IMR-90 (cell line): ENCODE measurements around the gene GPR183. TPM values are rescaled to one million over a fixed set of nuclear protein-coding genes. Genes with fewer than 3 reads are reported as not detected.

ENCODE experiments used
- ATAC-seq: fragments of 200-7000 bp; cut with Tn5 transposase; 2 replicates; pipeline ENCODE4 v1.9.1; 2020; ENCODE audit warnings: low read depth, mild to moderate bottlenecking, moderate library complexity
- BruUV-seq: library from RNA; stranded (reverse); fragments of 400-500 nt; replicated peaks from 2 replicates; lab custom pipeline; 2021; lab: Mats Ljungman, UMichigan
- CTCF ChIA-PET: fragments of 300-600 bp; formaldehyde crosslinking; extraction: SDS; loops from one replicate; lab custom pipeline; 2021; ENCODE audit warnings: antibody characterized with exemption; lab: Yijun Ruan, JAX
- POLR2A ChIA-PET: fragments of 300-600 bp; sonication (Branson Sonifier 250); formaldehyde crosslinking; loops from one replicate; lab custom pipeline; 2022; ENCODE audit warnings: antibody characterized with exemption; ENCODE audit not compliant: unreplicated experiment; lab: Charles Lee
- DNase-seq: peaks from one replicate; pipeline ENCODE4 v3.0.0; 2013
- H2AFZ ChIP-seq: replicated peaks from 2 replicates; pipeline ENCODE3; 2013; ENCODE audit warnings: low read length, mild to moderate bottlenecking; ENCODE audit not compliant: poor library complexity
- H2AK5ac ChIP-seq: 2 replicates; pipeline ENCODE4 v1.6.1; 2013; ENCODE audit warnings: low read depth, low read length, inconsistent platforms
- H2AK9ac ChIP-seq: replicated peaks from 2 replicates; pipeline ENCODE3; 2013; ENCODE audit warnings: mild to moderate bottlenecking, low read depth, low read length, moderate library complexity; ENCODE audit not compliant: poor library complexity
- H2BK120ac ChIP-seq: 2 replicates; pipeline ENCODE4 v1.6.1; 2013; ENCODE audit warnings: low read depth, low read length, inconsistent platforms
- H2BK15ac ChIP-seq: 3 replicates; pipeline ENCODE4 v1.6.1; 2013; ENCODE audit warnings: low read depth, low read length, inconsistent platforms
- H2BK20ac ChIP-seq: 2 replicates; pipeline ENCODE4 v1.6.1; 2013; ENCODE audit warnings: low read depth, mild to moderate bottlenecking, inconsistent platforms, low read length, moderate library complexity
- H2BK5ac ChIP-seq: 2 replicates; pipeline ENCODE4 v1.6.1; 2013; ENCODE audit warnings: mild to moderate bottlenecking, low read depth, low read length, inconsistent platforms; ENCODE audit not compliant: poor library complexity, severe bottlenecking
- H3K14ac ChIP-seq: replicated peaks from 2 replicates; pipeline ENCODE4 v1.6.1; 2013; ENCODE audit warnings: low read depth, low read length, inconsistent platforms
- H3K18ac ChIP-seq: 2 replicates; pipeline ENCODE4 v1.6.1; 2013; ENCODE audit warnings: low read depth, low read length, control low read depth
- H3K23ac ChIP-seq: 2 replicates; pipeline ENCODE4 v1.6.1; 2013; ENCODE audit warnings: low read depth, low read length, inconsistent platforms
- H3K27ac ChIP-seq: 2 replicates; pipeline ENCODE4 v1.5.1; 2013; ENCODE audit warnings: mild to moderate bottlenecking, control low read depth, low read length; ENCODE audit not compliant: insufficient read depth
- H3K27me3 ChIP-seq: 2 replicates; pipeline ENCODE4 v1.6.1; 2013; ENCODE audit warnings: low read length; ENCODE audit not compliant: control insufficient read depth, insufficient read depth
- H3K36me3 ChIP-seq: 2 replicates; pipeline ENCODE4 v1.6.1; 2013; ENCODE audit warnings: low read length, mixed read lengths; ENCODE audit not compliant: control insufficient read depth, insufficient read depth
- H3K4ac ChIP-seq: 2 replicates; pipeline ENCODE4 v1.6.1; 2013; ENCODE audit warnings: low read depth, low read length, inconsistent platforms
- H3K4me1 ChIP-seq: 2 replicates; pipeline ENCODE4 v1.6.1; 2013; ENCODE audit warnings: low read length, mixed read lengths; ENCODE audit not compliant: control insufficient read depth, insufficient read depth
- H3K4me2 ChIP-seq: 2 replicates; pipeline ENCODE4 v1.6.1; 2013; ENCODE audit warnings: low read depth, mild to moderate bottlenecking, control low read depth, low read length, moderate library complexity
- H3K4me3 ChIP-seq: 2 replicates; pipeline ENCODE4 v1.5.1; 2013; ENCODE audit warnings: low read depth, mild to moderate bottlenecking, control low read depth, low read length, moderate library complexity; ENCODE audit not compliant: insufficient read depth
- H3K56ac ChIP-seq: 2 replicates; pipeline ENCODE4 v1.6.1; 2013; ENCODE audit warnings: low read length, inconsistent platforms; ENCODE audit not compliant: insufficient read depth; ENCODE audit errors: extremely low read depth
- H3K79me1 ChIP-seq, 2 experiments: 2 replicates each; pipeline ENCODE4 v1.6.1; 2013; ENCODE audit warnings: low read length in 2 of 2, inconsistent platforms in 1 of 2, low read depth in 1 of 2
- H3K9ac ChIP-seq: 2 replicates; pipeline ENCODE4 v1.6.1; 2013; ENCODE audit warnings: low read depth, low read length, control low read depth
- H3K9me1 ChIP-seq: 2 replicates; pipeline ENCODE4 v1.6.1; 2013; ENCODE audit warnings: low read length, inconsistent platforms; ENCODE audit not compliant: insufficient read depth
- H3K9me3 ChIP-seq: 2 replicates; pipeline ENCODE4 v1.6.1; 2013; ENCODE audit warnings: low read length; ENCODE audit not compliant: control insufficient read depth, insufficient read depth
- H4K20me1 ChIP-seq: 2 replicates; pipeline ENCODE4 v1.6.1; 2013; ENCODE audit warnings: low read length, inconsistent platforms; ENCODE audit not compliant: insufficient read depth
- H4K5ac ChIP-seq: 2 replicates; pipeline ENCODE4 v1.6.1; 2013; ENCODE audit warnings: mild to moderate bottlenecking, low read depth, low read length, control low read depth
- H4K8ac ChIP-seq, 2 experiments: 2 replicates each; pipeline ENCODE4 v1.6.1; 2013; ENCODE audit warnings: low read depth in 2 of 2, low read length in 2 of 2, control low read depth in 1 of 2, inconsistent platforms in 1 of 2
- H4K91ac ChIP-seq: 2 replicates; pipeline ENCODE4 v1.6.1; 2013; ENCODE audit warnings: low read depth, low read length, inconsistent platforms; ENCODE audit not compliant: insufficient read depth
- CEBPB ChIP-seq: IDR thresholded peaks from 2 replicates; pipeline ENCODE4 v1.6.1; 2012; ENCODE audit warnings: low read depth, low read length, improper control_type of control experiment
- CHD1 ChIP-seq: IDR thresholded peaks from 2 replicates; pipeline ENCODE4 v1.6.1; 2012; ENCODE audit warnings: low read depth, low read length, improper control_type of control experiment
- CTCF ChIP-seq: conservative IDR thresholded peaks from 2 replicates; pipeline ENCODE4 v1.5.1; 2012; ENCODE audit warnings: mild to moderate bottlenecking, low read depth, low read length, improper control_type of control experiment
- ELK1 ChIP-seq: fragments of 150-350 bp; IDR thresholded peaks from 2 replicates; pipeline ENCODE4 v1.6.1; 2016; ENCODE audit warnings: low read depth, mild to moderate bottlenecking, low read length, moderate library complexity, borderline replicate concordance
- FOS ChIP-seq: fragments of 150-350 bp; IDR thresholded peaks from 2 replicates; pipeline ENCODE4 v1.6.1; 2016; ENCODE audit warnings: low read depth, low read length
- MAZ ChIP-seq: IDR thresholded peaks from 2 replicates; pipeline ENCODE4 v1.6.1; 2012; ENCODE audit warnings: low read depth, mild to moderate bottlenecking, low read length, improper control_type of control experiment, moderate library complexity, borderline replicate concordance
- MXI1 ChIP-seq: IDR thresholded peaks from 2 replicates; pipeline ENCODE4 v1.6.1; 2012; ENCODE audit warnings: low read depth, mild to moderate bottlenecking, low read length, moderate library complexity, borderline replicate concordance
- POLR2A ChIP-seq: IDR thresholded peaks from 2 replicates; pipeline ENCODE4 v1.6.1; 2012; ENCODE audit warnings: mild to moderate bottlenecking, low read depth, low read length
- RCOR1 ChIP-seq: IDR thresholded peaks from 2 replicates; pipeline ENCODE4 v1.6.1; 2012; ENCODE audit warnings: mild to moderate bottlenecking, low read length, improper control_type of control experiment; ENCODE audit not compliant: insufficient replicate concordance
- SMC3 ChIP-seq: fragments of 150-350 bp; IDR thresholded peaks from 2 replicates; pipeline ENCODE4 v1.6.1; 2016; ENCODE audit warnings: low read depth, mild to moderate bottlenecking, antibody characterized with exemption, low read length, moderate library complexity
- USF2 ChIP-seq: fragments of 150-350 bp; IDR thresholded peaks from 2 replicates; pipeline ENCODE4 v1.6.1; 2017; ENCODE audit warnings: mild to moderate bottlenecking, antibody characterized with exemption, low read length, low read depth
- WGBS, 2 experiments: methylation state at CpG; one replicate each; pipeline versions ENCODE4 v1.1.5 to v1.1.7; 2013; ENCODE audit warnings: missing lambda C conversion rate in 2 of 2; ENCODE audit not compliant: insufficient read length in 1 of 2; ENCODE audit errors: extremely low coverage in 2 of 2; 5-methylcytosine and 5-hydroxymethylcytosine counted together
- dilution Hi-C: fragments of 300-500 bp; cut with HindIII; formaldehyde crosslinking; loops from one replicate; pipeline ENCODE4 v1.14.3; 2018; ENCODE audit warnings: low sequenced_read_pairs; ENCODE audit not compliant: unreplicated experiment
- in situ Hi-C: fragments of 300-500 bp; cut with MboI; formaldehyde crosslinking; loops from 3 replicates; pipeline ENCODE4 v1.14.3; 2019; ENCODE audit warnings: low sequenced_read_pairs, inconsistent platforms, mixed read lengths
- intact Hi-C: fragments of 100-400 bp; cut with micrococcal nuclease; formaldehyde crosslinking; loops from 2 replicates; pipeline ENCODE4 v1.10.0; 2022
- polyA plus RNA-seq, 3 experiments: library from polyadenylated mRNA; depleted of rRNA; stranded (reverse); fragments of >200 nt; gene quantifications; 2 replicates each; pipeline ENCODE4 v1.2.3, GENCODE V29; 2012; ENCODE audit warnings: low replicate concordance in 1 of 3
- total RNA-seq: library from RNA; depleted of rRNA; stranded (reverse); fragments of >200 nt; gene quantifications from 2 replicates; pipeline ENCODE4 v1.2.3, GENCODE V29; 2012

Gene GPR183
- total and polyA plus RNA-seq, 2 of the 4 experiments (the other 2 are of a cell fraction) = 0.18 to 0.31 TPM

GRCh38 chr13:99285432-99286182, 21.6 kb downstream of the GPR183 start:
- H3K4ac ChIP-seq = no peak overlapping the region
- no peak overlapping the region for H3K23ac ChIP-seq
- H3K4me3 ChIP-seq = no peak overlapping the region
- peaks cover 4% of the 10 kb centered on the region; the same call in 1 of the 2 replicates for H3K9me1 ChIP-seq
- DNase-seq (no peak), ATAC-seq (no peak)
- H3K18ac ChIP-seq = no peak overlapping the region
- no peak overlapping the region for H2AK5ac ChIP-seq
- no TSS peak for BruUV-seq
- TF ChIP-seq RCOR1 (no peak), CTCF (no peak), CHD1 (no peak), FOS (no peak), CEBPB (no peak), SMC3 (no peak), USF2 (no peak), MAZ (no peak), MXI1 (no peak), ELK1 (no peak), POLR2A (no peak)
- POLR2A ChIA-PET = no interaction called here
- no peak overlapping the region for H2BK5ac ChIP-seq
- no peaks in the 10 kb centered on the region; the same call in 1 of the 2 replicates for H3K36me3 ChIP-seq
- H2BK120ac ChIP-seq = no peak overlapping the region
- WGBS, 2 experiments = 95% methylated on average over 3 of the region's 10 CpGs; no CpG with 5 or more reads in 1 of the 2 experiments
- in situ Hi-C loops (no loop called here), dilution Hi-C loops (no loop called here), intact Hi-C loops (no loop called here)
- H3K14ac ChIP-seq = no peak overlapping the region
- no peak overlapping the region for H2BK20ac ChIP-seq
- no peaks in the 10 kb centered on the region for H4K20me1 ChIP-seq
- CTCF ChIA-PET = interaction anchor here (0.5 to 0.7 kb wide), 2 partner anchors 16 to 21 kb away, joined by 3 read pairs; partner anchors contain the start of gene GPR183
- H3K79me1 ChIP-seq = peaks cover 15 to 17% of the 10 kb centered on the region in 2 experiments; a peak in 3 of 4 replicates
- no peak overlapping the region for H2BK15ac ChIP-seq
- no peaks in the 10 kb centered on the region for H3K9me3 ChIP-seq
- H3K27me3 ChIP-seq = no peaks in the 10 kb centered on the region
- H2AFZ ChIP-seq = no peak overlapping the region
- H2AK9ac ChIP-seq = no peak overlapping the region
- no peak overlapping the region for H3K27ac ChIP-seq
- H3K9ac ChIP-seq = no peak overlapping the region
- no peak overlapping the region for H4K91ac ChIP-seq
- no peak overlapping the region for H4K5ac ChIP-seq
- H3K4me1 ChIP-seq = peaks cover 6% of the 10 kb centered on the region; the same call in 1 of the 2 replicates
- H3K4me2 ChIP-seq = no peak overlapping the region
- no peak overlapping the region for H3K56ac ChIP-seq
- no peak overlapping the region for H4K8ac ChIP-seq
